ENCODE data around the gene RAPGEF1. TPM values are rescaled to one million over a fixed set of nuclear protein-coding genes. Genes with fewer than 3 reads are reported as not detected.

The RAPGEF1 gene
- total RNA-seq, 4 donors from 2014 or later, result 13.1 to 73.7 (median 26.2) TPM

GRCh38 chr9:131738293-131739132 is 1.4 kb downstream of the RAPGEF1 start:
- TF ChIP-seq POLR2A (IDR thresholded peaks at IDR 0.05), result no peak
- TF ChIP-seq CTCF (IDR thresholded peaks at IDR 0.05), result no peak
- DNase-seq, result no peak
- no peaks in the 10 kb centered on the region for H3K27me3 ChIP-seq
- intact Hi-C loops (cut with DNase I; ENCODE audit: low total_unique reads), result no loop called here
- H3K27ac ChIP-seq, result peak overlapping the region; percentile 75 to 98
- H3K9me3 ChIP-seq, result no peaks in the 10 kb centered on the region
- peaks cover 5 to 8% of the 10 kb centered on the region in 2 donors for H3K4me1 ChIP-seq
- peak overlapping the region; percentile 53 to 63 for H3K4me3 ChIP-seq
- no peaks in the 10 kb centered on the region for H3K36me3 ChIP-seq

GRCh38 chr9:131737426-131737825 is 2.5 kb downstream of the RAPGEF1 start:
- intact Hi-C loops (cut with DNase I; ENCODE audit: low total_unique reads), result no loop called here
- no peak for DNase-seq
- H3K27ac ChIP-seq, result peak overlapping the region in 1 of 2 donors; percentile 36
- H3K4me1 ChIP-seq, result peaks cover 5 to 8% of the 10 kb centered on the region in 2 donors
- H3K36me3 ChIP-seq, result no peaks in the 10 kb centered on the region
- H3K9me3 ChIP-seq, result no peaks in the 10 kb centered on the region
- no peak for TF ChIP-seq POLR2A (IDR thresholded peaks at IDR 0.05)
- H3K4me3 ChIP-seq, result no peak overlapping the region
- H3K27me3 ChIP-seq, result no peaks in the 10 kb centered on the region

- Histone ChIP-seq H3K36me3 (no peaks in the 10 kb centered on the region), H3K27me3 (no peaks in the 10 kb centered on the region), H3K4me1 (peaks cover 5 to 8% of the 10 kb centered on the region in 2 donors), H3K27ac (peak overlapping the region in 1 of 2 donors; percentile 36), H3K4me3 (no peak overlapping the region), H3K9me3 (no peaks in the 10 kb centered on the region)
- DNase-seq, result no peak
- no peak for TF ChIP-seq POLR2A (IDR thresholded peaks at IDR 0.05)
- TF ChIP-seq CTCF (IDR thresholded peaks at IDR 0.05), result no peak
- intact Hi-C loops (cut with DNase I; ENCODE audit: low total_unique reads), result no loop called here
Measured at GRCh38 chr9:131736431-131736830, 3.4 kb downstream of the RAPGEF1 start.

- intact Hi-C loops (cut with DNase I; ENCODE audit: low total_unique reads), result no loop called here
- no peaks in the 10 kb centered on the region for H3K36me3 ChIP-seq
- H3K4me1 ChIP-seq, result peaks cover 5 to 8% of the 10 kb centered on the region in 2 donors
- peak overlapping the region in 1 of 2 donors; percentile 36 for H3K27ac ChIP-seq
- no peak for DNase-seq
- H3K4me3 ChIP-seq, result no peak overlapping the region
- no peaks in the 10 kb centered on the region for H3K27me3 ChIP-seq
- TF ChIP-seq POLR2A (IDR thresholded peaks at IDR 0.05) (no peak), CTCF (IDR thresholded peaks at IDR 0.05) (no peak)
- H3K9me3 ChIP-seq, result no peaks in the 10 kb centered on the region
Measured at GRCh38 chr9:131735238-131736128, 4.4 kb downstream of the RAPGEF1 start.

GRCh38 chr9:131734781-131735180 is 5.1 kb downstream of the RAPGEF1 start:
- intact Hi-C loops (cut with DNase I; ENCODE audit: low total_unique reads), result no loop called here
- no peak for TF ChIP-seq CTCF (IDR thresholded peaks at IDR 0.05)
- no peak for TF ChIP-seq POLR2A (IDR thresholded peaks at IDR 0.05)
- Histone ChIP-seq H3K4me3 (no peak overlapping the region), H3K9me3 (no peaks in the 10 kb centered on the region), H3K27ac (peak overlapping the region in 1 of 2 donors; percentile 8), H3K36me3 (no peaks in the 10 kb centered on the region), H3K27me3 (no peaks in the 10 kb centered on the region), H3K4me1 (peaks cover 5 to 8% of the 10 kb centered on the region in 2 donors)
- DNase-seq, result no peak

Measured in uterus (tissue), 4 donors.